NCI-H2196 treated with DMSO at 0.1 percent for 48 hours (cell line): ENCODE results near the gene RNF130.
"Not testable (repeated sequence)": the region's sequence is repeated elsewhere in the genome, so short reads cannot be mapped to it uniquely, and the experiment has no call there.

Source experiments
- DNase-seq: peaks from one replicate; lab custom pipeline; 2025; ENCODE audit not compliant: unreplicated experiment; lab: John Stamatoyannopoulos, UW

Gene RNF130

GRCh38 chr5:180103487-180104167, 32.1 kb upstream of the RNF130 start:
- DNase-seq, result no peak

DNA sequence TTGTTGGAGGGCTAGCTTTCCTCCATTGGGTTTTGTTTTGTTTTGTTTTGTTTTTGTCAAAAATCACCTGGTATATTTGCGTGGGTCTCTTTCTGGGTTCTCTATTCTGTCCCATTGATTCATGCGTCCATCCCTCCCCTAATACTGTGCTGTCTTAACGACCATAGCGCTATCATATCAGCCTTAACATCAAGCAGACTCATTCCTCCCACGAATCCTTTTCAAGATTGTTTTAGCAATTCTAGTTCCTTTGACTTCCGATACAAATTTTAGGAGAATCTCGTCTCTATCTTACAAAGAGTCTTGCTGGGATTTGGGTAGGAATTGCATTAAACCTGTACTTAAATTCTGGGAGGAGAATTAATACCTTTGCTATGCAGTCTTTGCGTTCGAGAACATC, 31.1 kb upstream of the RNF130 start:
- no peak for DNase-seq

DNA sequence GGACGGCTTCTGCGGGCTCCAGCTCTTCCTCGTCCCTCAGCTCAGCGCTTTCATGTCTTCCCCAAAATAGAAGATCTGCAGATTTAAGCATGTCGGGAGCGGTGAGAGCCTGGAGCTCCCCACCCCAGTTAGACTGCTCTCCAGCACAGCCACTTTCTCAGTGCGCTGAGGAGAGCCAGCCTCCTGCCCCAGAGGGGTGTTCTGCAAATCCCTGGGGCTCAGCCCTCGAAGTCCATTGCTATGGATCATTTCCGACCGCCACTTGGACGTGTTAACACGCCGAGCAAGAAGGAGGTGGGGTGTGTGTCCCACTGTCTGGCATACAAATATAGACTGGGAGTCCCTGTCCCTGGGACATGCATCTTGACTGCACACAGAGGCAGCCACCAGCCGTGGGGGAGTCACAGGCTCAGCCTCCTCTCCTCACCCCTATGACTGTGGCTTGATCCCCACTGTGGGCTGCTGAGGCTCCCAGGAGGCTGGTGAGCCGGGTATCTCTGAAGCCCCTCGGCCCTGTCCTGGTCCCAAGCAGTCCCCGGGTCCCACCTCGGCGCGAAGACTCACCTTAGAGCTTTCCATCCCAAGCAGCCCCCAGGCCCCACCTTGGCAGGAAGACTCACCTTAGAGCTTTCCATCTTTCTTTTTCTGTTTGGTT, 30.0 kb upstream of the RNF130 start:
- no peak for DNase-seq

GRCh38 chr5:180100621-180101450, 29.3 kb upstream of the RNF130 start:
- DNase-seq, result no peak

- DNase-seq, result no peak
Observed at GRCh38 chr5:180099733-180100611, 28.4 kb upstream of the RNF130 start.

GRCh38 chr5:180098991-180099732, 27.6 kb upstream of the RNF130 start:
- no peak for DNase-seq

GRCh38 chr5:180098526-180098925, 27.0 kb upstream of the RNF130 start:
- no peak for DNase-seq

DNA sequence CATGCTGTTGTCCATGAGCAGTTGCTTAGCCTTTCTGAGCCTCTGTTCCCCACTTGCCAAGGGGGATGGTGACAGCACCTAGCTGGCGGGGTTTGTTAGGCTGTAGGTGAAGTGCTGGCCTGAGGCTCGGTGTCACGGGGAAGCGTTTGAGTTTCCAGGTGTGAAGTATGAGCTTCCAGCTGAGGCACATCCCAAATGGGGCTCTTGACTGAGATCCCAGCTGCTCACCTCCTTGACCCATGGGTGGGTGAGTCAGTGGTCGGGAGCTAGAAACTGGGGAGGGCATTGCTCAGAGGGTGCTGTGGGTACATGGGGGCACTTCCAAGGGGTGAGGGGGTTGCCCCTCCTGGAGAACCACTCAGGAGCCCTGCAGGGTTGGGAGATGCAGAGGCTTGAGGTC, 26.4 kb upstream of the RNF130 start:
- no peak for DNase-seq

GRCh38 chr5:180097163-180097894, 25.8 kb upstream of the RNF130 start:
- DNase-seq, result no peak

- no peak for DNase-seq
Observed at GRCh38 chr5:180096616-180097015, 25.1 kb upstream of the RNF130 start.

- no peak for DNase-seq
Observed at GRCh38 chr5:180095545-180095944, 24.0 kb upstream of the RNF130 start.

DNA sequence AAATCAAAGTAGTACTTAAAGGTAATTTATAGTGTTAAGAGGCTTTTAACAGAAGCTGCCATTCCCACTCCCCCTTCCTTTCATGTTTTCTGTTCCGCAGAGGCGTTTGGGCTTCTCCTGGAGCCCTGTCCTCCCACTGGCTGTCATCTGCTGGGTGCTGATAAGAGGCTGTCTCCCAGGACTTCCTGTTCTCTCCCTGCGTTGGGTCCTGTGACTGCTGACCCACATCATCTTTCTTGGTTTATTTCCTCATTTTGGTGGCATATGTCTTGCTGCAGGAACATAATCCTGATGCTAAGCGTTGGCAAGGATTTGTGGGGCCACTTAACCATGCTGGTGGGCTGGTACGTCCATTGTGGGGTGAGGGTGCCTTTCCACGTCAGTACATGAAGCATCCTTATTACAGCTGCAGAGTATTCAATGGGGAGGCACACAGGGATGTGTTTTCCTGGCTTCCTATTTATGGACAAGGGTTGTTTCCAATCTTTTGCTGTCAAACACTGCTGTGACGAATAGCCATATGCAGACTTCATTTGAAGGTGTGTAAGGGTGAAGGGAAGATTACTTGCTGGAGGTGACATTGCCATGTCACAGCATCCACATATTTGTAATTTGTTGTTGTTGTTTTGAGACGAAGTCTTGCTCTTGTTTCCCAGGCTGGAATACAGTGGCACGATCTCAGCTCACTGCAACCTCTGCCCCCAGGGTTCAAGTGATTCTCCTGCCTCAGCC, 22.3 kb upstream of the RNF130 start:
- no peak for DNase-seq

GRCh38 chr5:180093241-180093640, 21.7 kb upstream of the RNF130 start:
- DNase-seq, result no peak

GRCh38 chr5:180090769-180091546, 19.4 kb upstream of the RNF130 start:
- DNase-seq, result peak; percentile 60

- DNase-seq, result peak; percentile 10
Observed at GRCh38 chr5:180090098-180090768, 18.7 kb upstream of the RNF130 start.

DNA sequence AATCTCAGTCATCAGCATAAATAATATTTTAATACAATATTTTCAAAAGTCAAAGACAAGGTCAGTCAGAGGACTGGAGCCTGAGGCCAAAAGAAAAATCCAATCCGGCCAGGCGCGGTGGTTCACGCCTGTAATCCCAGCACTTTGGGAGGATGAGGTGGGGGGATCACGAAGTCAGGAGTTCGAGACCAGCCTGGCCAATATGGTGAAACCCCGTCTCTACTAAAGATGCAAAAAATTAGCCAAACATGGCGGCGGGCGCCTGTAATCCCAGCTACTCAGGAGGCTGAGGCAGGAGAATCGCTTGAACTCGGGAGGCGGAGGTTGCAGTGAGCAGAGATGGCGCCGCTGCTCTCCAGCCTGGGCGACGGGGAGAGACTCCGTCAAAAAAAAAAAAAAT, 18.1 kb upstream of the RNF130 start:
- not testable (repeated sequence) for DNase-seq

- no peak for DNase-seq
Observed at GRCh38 chr5:180088561-180088960, 17.0 kb upstream of the RNF130 start.
